Testis (tissue), 2 donors: ENCODE measurements around the gene NPIPB4.
"Not testable (repeated sequence)": the region's sequence is repeated elsewhere in the genome, so short reads cannot be mapped to it uniquely, and the experiment has no call there.

ENCODE experiments used
- POLR2A ChIP-seq: fragments of 450-650 bp; IDR thresholded peaks from one replicate; pipeline ENCODE4 v1.6.1; 2017; ENCODE audit warnings: antibody characterized with exemption, mild to moderate bottlenecking, moderate library complexity
- TF ChIP-seq, protein P1 (sequence below), 3 experiments: fragments of 450-650 bp in 2 of 3; fragments of 200-600 bp in 1 of 3; sonication (generic) in 1 of 3; IDR thresholded peaks; one replicate each; pipeline ENCODE4 v1.5.1; 2016 to 2019; ENCODE audit warnings: antibody characterized with exemption in 3 of 3, mild to moderate bottlenecking in 2 of 3, moderate library complexity in 1 of 3

DNA sequence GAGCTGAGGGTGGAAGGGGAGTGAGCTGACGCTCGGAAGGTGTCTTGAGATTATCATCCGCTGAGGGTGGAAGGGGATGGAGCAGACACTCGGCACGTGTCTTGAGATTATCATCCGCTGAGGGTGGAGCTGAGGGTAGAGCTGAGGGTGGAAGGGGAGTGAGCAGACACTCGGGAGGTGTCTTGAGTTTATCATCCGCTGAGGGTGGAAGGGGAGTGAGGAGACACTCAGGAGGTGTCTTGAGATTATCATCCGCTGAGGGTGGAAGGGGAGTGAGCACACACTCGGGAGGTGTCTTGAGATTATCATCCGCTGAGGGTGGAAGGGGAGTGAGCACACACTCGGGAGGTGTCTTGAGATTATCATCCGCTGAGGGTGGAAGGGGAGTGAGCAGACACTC is 20.4 kb downstream of the NPIPB4 start:
- TF ChIP-seq, protein P1, sequence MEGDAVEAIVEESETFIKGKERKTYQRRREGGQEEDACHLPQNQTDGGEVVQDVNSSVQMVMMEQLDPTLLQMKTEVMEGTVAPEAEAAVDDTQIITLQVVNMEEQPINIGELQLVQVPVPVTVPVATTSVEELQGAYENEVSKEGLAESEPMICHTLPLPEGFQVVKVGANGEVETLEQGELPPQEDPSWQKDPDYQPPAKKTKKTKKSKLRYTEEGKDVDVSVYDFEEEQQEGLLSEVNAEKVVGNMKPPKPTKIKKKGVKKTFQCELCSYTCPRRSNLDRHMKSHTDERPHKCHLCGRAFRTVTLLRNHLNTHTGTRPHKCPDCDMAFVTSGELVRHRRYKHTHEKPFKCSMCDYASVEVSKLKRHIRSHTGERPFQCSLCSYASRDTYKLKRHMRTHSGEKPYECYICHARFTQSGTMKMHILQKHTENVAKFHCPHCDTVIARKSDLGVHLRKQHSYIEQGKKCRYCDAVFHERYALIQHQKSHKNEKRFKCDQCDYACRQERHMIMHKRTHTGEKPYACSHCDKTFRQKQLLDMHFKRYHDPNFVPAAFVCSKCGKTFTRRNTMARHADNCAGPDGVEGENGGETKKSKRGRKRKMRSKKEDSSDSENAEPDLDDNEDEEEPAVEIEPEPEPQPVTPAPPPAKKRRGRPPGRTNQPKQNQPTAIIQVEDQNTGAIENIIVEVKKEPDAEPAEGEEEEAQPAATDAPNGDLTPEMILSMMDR (IDR thresholded peaks at IDR 0.05), result not testable (repeated sequence)
- not testable (repeated sequence) for TF ChIP-seq POLR2A
